BLaER1 treated with 17β-estradiol and CSF1 and Interleukin-3, amounts not matched to agents 10 nM and 100 nM (cell line): ENCODE measurements around the gene AKAP8L.
A peak's percentile ranks its signal among the peaks of the same experiment; 100 is the strongest.

Experiments used
- H3K27ac ChIP-seq, 11 experiments: shearing (Covaris generic); formaldehyde crosslinking; 2 replicates each; pipeline ENCODE4 v1.8.1; 2022
- H3K27me3 ChIP-seq, 11 experiments: shearing (Covaris generic); formaldehyde crosslinking; 2 replicates each; pipeline ENCODE4 v1.8.1; 2022
- H3K36me3 ChIP-seq, 11 experiments: shearing (Covaris generic); formaldehyde crosslinking; 2 replicates each; pipeline ENCODE4 v1.8.1; 2022
- H3K4me1 ChIP-seq, 10 experiments: shearing (Covaris generic); formaldehyde crosslinking; 2 replicates each; pipeline ENCODE4 v1.8.1; 2022
- H3K4me2 ChIP-seq, 11 experiments: shearing (Covaris generic); formaldehyde crosslinking; 2 replicates each; pipeline ENCODE4 v1.8.1; 2022
- H3K4me3 ChIP-seq, 10 experiments: shearing (Covaris generic); formaldehyde crosslinking; 2 replicates each; pipeline ENCODE4 v1.8.1; 2022
- H3K9ac ChIP-seq, 11 experiments: shearing (Covaris generic); formaldehyde crosslinking; 2 replicates each; pipeline ENCODE4 v1.8.1; 2022
- H3K9me3 ChIP-seq, 11 experiments: shearing (Covaris generic); formaldehyde crosslinking; replicated peaks in 1 of 11; 2 replicates each; pipeline ENCODE4 v1.8.1; 2022
- H4K20me1 ChIP-seq, 11 experiments: shearing (Covaris generic); formaldehyde crosslinking; 2 replicates each; pipeline ENCODE4 v1.8.1; 2022
- Cebpa-rat ChIP-seq, 11 experiments: shearing (Covaris generic); IDR thresholded peaks; 2 replicates each; pipeline ENCODE4 v1.8.1; 2022

The AKAP8L gene

GRCh38 chr19:15433519-15434069 is 14.8 kb upstream of the AKAP8L start:
- Histone ChIP-seq H3K4me3 (peak overlapping the region; percentile 70 to 98 (median 94); a peak in 19 of 20 replicates), H3K27me3 (no peaks in the 10 kb centered on the region), H3K9me3 (no peaks in the 10 kb centered on the region), H4K20me1 (peaks cover 0 to 35% (median 32%) of the 10 kb centered on the region in 11 experiments; a peak in 19 of 22 replicates), H3K4me2 (peak overlapping the region; percentile 69 to 99 (median 86)), H3K36me3 (peaks cover 20 to 26% (median 25%) of the 10 kb centered on the region in 11 experiments), H3K4me1 (peaks cover 27 to 71% (median 58%) of the 10 kb centered on the region in 10 experiments), H3K9ac (peak overlapping the region in 10 of 11 experiments; percentile 90 to 100 (median 98); a peak in 17 of 22 replicates), H3K27ac (peak overlapping the region in 9 of 11 experiments; percentile 89 to 99 (median 95); a peak in 17 of 22 replicates)
- no peak for TF ChIP-seq Cebpa-rat (IDR thresholded peaks at IDR 0.05)

DNA sequence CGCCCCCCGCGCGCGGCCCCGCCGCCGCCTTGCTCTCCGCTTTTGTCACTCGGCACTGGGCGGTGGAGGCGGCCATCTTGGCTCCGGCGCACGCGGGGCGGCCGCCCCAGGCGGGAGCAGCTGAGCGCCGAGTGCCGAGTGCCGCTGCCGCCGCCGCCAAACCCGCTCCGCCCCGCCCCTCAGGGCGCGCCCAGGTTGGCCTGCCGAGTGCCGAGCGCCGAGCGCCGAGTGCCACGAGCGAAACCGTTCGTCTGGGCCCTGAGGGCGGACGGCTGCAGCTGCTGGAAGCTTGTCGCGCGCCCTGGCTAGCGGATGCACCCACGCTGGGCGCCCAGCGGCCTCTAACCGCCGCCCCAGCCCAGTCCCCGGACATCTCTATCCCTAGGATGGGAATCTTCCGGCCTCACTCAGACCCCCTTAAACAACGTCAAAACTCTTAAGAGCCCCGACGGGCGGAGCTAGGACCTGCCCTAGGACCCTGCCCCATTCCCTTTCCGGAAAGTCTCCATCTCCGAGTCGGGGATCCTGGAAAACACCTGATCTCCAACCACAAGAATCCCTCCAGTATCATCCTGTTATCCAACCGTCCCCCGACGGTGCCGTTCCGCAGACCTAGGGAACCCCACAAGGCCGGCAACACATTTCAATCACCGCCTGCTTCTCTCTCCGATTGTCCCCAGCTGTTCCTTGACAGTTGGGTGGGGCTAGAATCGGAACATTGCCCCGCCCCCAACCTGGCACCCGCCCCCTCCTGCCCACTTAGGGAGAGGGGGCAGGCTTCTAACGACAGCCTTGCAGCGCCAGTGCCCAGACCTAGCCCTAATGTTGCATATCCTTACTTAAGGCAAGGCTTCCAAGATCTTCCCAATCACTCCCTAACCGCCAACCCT is 14.1 kb upstream of the AKAP8L start:
- H3K4me2 ChIP-seq = peak overlapping the region; percentile 69 to 99 (median 86)
- peaks cover 27 to 63% (median 52%) of the 10 kb centered on the region in 10 experiments for H3K4me1 ChIP-seq
- peak overlapping the region; percentile 90 to 100 (median 97) for H3K9ac ChIP-seq
- peaks cover 0 to 42% (median 39%) of the 10 kb centered on the region in 11 experiments; a peak in 20 of 22 replicates for H4K20me1 ChIP-seq
- no peak for TF ChIP-seq Cebpa-rat (IDR thresholded peaks at IDR 0.05)
- H3K4me3 ChIP-seq = peak overlapping the region; percentile 70 to 98 (median 94)
- H3K27ac ChIP-seq = peak overlapping the region; percentile 37 to 99 (median 95); a peak in 21 of 22 replicates
- no peaks in the 10 kb centered on the region for H3K9me3 ChIP-seq
- H3K36me3 ChIP-seq = peaks cover 20 to 33% (median 32%) of the 10 kb centered on the region in 11 experiments
- no peaks in the 10 kb centered on the region for H3K27me3 ChIP-seq

GRCh38 chr19:15432018-15432494 is 13.3 kb upstream of the AKAP8L start:
- peak overlapping the region; percentile 80 to 99 (median 95) for H3K27ac ChIP-seq
- H3K9ac ChIP-seq = peak overlapping the region; percentile 90 to 100 (median 97)
- H3K27me3 ChIP-seq = no peaks in the 10 kb centered on the region
- H4K20me1 ChIP-seq = peaks cover 0 to 50% (median 47%) of the 10 kb centered on the region in 11 experiments; a peak in 20 of 22 replicates
- H3K4me1 ChIP-seq = peaks cover 27 to 65% (median 52%) of the 10 kb centered on the region in 10 experiments
- H3K36me3 ChIP-seq = peaks cover 27 to 41% (median 41%) of the 10 kb centered on the region in 11 experiments
- peak overlapping the region; percentile 87 to 100 (median 97) for H3K4me2 ChIP-seq
- peak overlapping the region; percentile 70 to 98 (median 94) for H3K4me3 ChIP-seq
- TF ChIP-seq Cebpa-rat (IDR thresholded peaks at IDR 0.05) = no peak
- H3K9me3 ChIP-seq = no peaks in the 10 kb centered on the region; a peak in 1 of 22 replicates

DNA sequence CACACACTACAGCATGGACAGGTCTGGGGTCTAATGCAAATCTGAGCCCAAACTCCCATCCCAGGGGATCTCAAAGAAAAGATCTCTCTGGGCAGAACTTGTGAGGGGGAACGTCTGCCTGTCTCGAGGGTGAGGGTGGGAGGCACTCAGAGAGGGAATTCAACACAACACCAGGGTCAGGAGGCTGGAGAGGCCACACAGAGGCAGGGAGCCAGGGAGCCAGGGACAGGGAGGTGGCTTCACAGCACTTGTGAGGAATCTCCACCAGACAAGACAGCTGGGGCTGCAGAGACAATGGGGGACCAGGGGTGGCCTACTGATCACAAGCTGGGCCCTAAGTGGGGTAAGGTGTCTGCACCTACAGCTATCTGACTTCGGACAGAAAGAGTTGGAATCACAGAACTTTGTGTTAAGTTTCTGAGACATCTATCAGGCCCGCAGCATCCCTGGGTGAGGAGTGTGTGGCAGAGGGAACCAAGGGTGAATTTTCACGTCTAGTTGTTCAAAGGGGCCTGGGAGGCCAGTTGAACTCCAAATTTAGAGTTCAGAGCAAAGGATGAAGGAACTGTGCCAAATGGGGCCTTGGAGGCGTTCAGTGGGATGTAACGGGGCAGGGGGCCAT is 12.7 kb upstream of the AKAP8L start:
- Histone ChIP-seq H3K27ac (peak overlapping the region; percentile 80 to 99 (median 95)), H3K9ac (peak overlapping the region; percentile 90 to 100 (median 97)), H3K36me3 (peaks cover 33 to 47% (median 45%) of the 10 kb centered on the region in 11 experiments), H3K4me1 (peaks cover 26 to 61% (median 48%) of the 10 kb centered on the region in 10 experiments), H4K20me1 (peaks cover 0 to 56% (median 52%) of the 10 kb centered on the region in 11 experiments; a peak in 20 of 22 replicates), H3K4me2 (peak overlapping the region; percentile 87 to 100 (median 97)), H3K4me3 (peak overlapping the region; percentile 70 to 98 (median 94)), H3K27me3 (no peaks in the 10 kb centered on the region), H3K9me3 (peaks cover 0 to 4% (median 0%) of the 10 kb centered on the region in 11 experiments; a peak in 1 of 22 replicates)
- TF ChIP-seq Cebpa-rat (IDR thresholded peaks at IDR 0.05) = no peak

- TF ChIP-seq Cebpa-rat (IDR thresholded peaks at IDR 0.05) = no peak
- Histone ChIP-seq H3K27ac (peak overlapping the region in 10 of 11 experiments; percentile 11 to 99 (median 94); a peak in 11 of 22 replicates), H3K36me3 (peaks cover 40 to 55% (median 53%) of the 10 kb centered on the region in 11 experiments), H3K4me3 (peak overlapping the region; percentile 70 to 98 (median 94); a peak in 19 of 20 replicates), H3K4me2 (peak overlapping the region; percentile 87 to 100 (median 97)), H3K4me1 (peaks cover 24 to 52% (median 40%) of the 10 kb centered on the region in 10 experiments), H3K9ac (peak overlapping the region; percentile 90 to 100 (median 97); a peak in 21 of 22 replicates), H3K9me3 (peaks cover 0 to 10% (median 0%) of the 10 kb centered on the region in 11 experiments; a peak in 1 of 22 replicates), H3K27me3 (no peaks in the 10 kb centered on the region), H4K20me1 (peaks cover 0 to 62% (median 57%) of the 10 kb centered on the region in 11 experiments; a peak in 20 of 22 replicates)
These were observed 11.8 kb upstream of the AKAP8L start for GRCh38 chr19:15430526-15431120.

GRCh38 chr19:15429825-15430467 is 11.2 kb upstream of the AKAP8L start:
- peak overlapping the region; percentile 90 to 100 (median 97); a peak in 20 of 22 replicates for H3K9ac ChIP-seq
- H3K4me2 ChIP-seq = peak overlapping the region; percentile 87 to 100 (median 97); a peak in 21 of 22 replicates
- peaks cover 0 to 14% (median 2%) of the 10 kb centered on the region in 11 experiments; a peak in 13 of 22 replicates for H3K9me3 ChIP-seq
- H3K36me3 ChIP-seq = peaks cover 47 to 62% (median 59%) of the 10 kb centered on the region in 11 experiments
- H3K4me3 ChIP-seq = peak overlapping the region in 2 of 10 experiments; percentile 6 to 97; a peak in 1 of 20 replicates
- H4K20me1 ChIP-seq = peaks cover 0 to 68% (median 60%) of the 10 kb centered on the region in 11 experiments; a peak in 20 of 22 replicates
- H3K27me3 ChIP-seq = no peaks in the 10 kb centered on the region
- peaks cover 24 to 45% (median 33%) of the 10 kb centered on the region in 10 experiments for H3K4me1 ChIP-seq
- H3K27ac ChIP-seq = peak overlapping the region in 4 of 11 experiments; percentile 8 to 95 (median 87); a peak in 4 of 22 replicates
- no peak for TF ChIP-seq Cebpa-rat (IDR thresholded peaks at IDR 0.05)
